ENCODE measurements around the gene PAPOLB. TPM values are rescaled to one million over a fixed set of nuclear protein-coding genes. Genes with fewer than 3 reads are reported as not detected.

Gene PAPOLB
- total RNA-seq, 4 donors from 2014 or later, result 0.17 to 0.46 (median 0.37) TPM

- H3K27me3 ChIP-seq, result no peaks in the 10 kb centered on the region
- H3K27ac ChIP-seq (replicated peaks in 1 of 4), result no peak overlapping the region
- WGBS, result 85% methylated on average over 11 of the region's 16 CpGs
- TF ChIP-seq POLR2AphosphoS5 (IDR thresholded peaks at IDR 0.05) (no peak), POLR2A (IDR thresholded peaks at IDR 0.05; ENCODE audit: low read depth) (no peak), EP300 (IDR thresholded peaks at IDR 0.05) (no peak), CTCF (IDR thresholded peaks at IDR 0.05) (no peak)
- peaks cover 0 to 10% (median 4%) of the 10 kb centered on the region in 4 donors for H3K36me3 ChIP-seq
- H3K4me1 ChIP-seq, result peaks cover 6 to 17% (median 11%) of the 10 kb centered on the region in 4 donors
- no peaks in the 10 kb centered on the region for H3K9me3 ChIP-seq
- intact Hi-C loops (cut with DNase I), result no loop called here
- no peak overlapping the region for H3K4me3 ChIP-seq
- no peak for DNase-seq (ENCODE audit: extremely low spot score)
These were observed 21.7 kb downstream of the PAPOLB start for GRCh38 chr7:4840079-4840501.

GRCh38 chr7:4838626-4839334 is 23.1 kb downstream of the PAPOLB start:
- DNase-seq (ENCODE audit: extremely low spot score), result no peak

GRCh38 chr7:4837803-4838625 is 23.8 kb downstream of the PAPOLB start:
- H3K4me1 ChIP-seq, result peaks cover 6 to 17% (median 10%) of the 10 kb centered on the region in 4 donors
- DNase-seq (ENCODE audit: extremely low spot score), result no peak

More at GRCh38 chr7:4838626-4839334, 23.1 kb downstream of the PAPOLB start:
- Histone ChIP-seq H3K36me3 (peaks cover 0 to 23% (median 7%) of the 10 kb centered on the region in 4 donors), H3K27ac (replicated peaks in 1 of 4) (no peak overlapping the region), H3K9me3 (no peaks in the 10 kb centered on the region), H3K27me3 (no peaks in the 10 kb centered on the region), H3K4me1 (peaks cover 6 to 17% (median 11%) of the 10 kb centered on the region in 4 donors), H3K4me3 (no peak overlapping the region)
- 93% methylated on average over 16 of the region's 21 CpGs for WGBS
- intact Hi-C loops (cut with DNase I), result no loop called here
- no peak for TF ChIP-seq POLR2AphosphoS5 (IDR thresholded peaks at IDR 0.05)
- no peak for TF ChIP-seq EP300 (IDR thresholded peaks at IDR 0.05)
- no peak for TF ChIP-seq CTCF (IDR thresholded peaks at IDR 0.05)
- TF ChIP-seq POLR2A (IDR thresholded peaks at IDR 0.05; ENCODE audit: low read depth), result no peak

More at GRCh38 chr7:4837803-4838625, 23.8 kb downstream of the PAPOLB start:
- TF ChIP-seq POLR2A (IDR thresholded peaks at IDR 0.05; ENCODE audit: low read depth) (no peak), POLR2AphosphoS5 (IDR thresholded peaks at IDR 0.05) (no peak), EP300 (IDR thresholded peaks at IDR 0.05) (no peak), CTCF (IDR thresholded peaks at IDR 0.05) (no peak)
- no peaks in the 10 kb centered on the region for H3K27me3 ChIP-seq
- peaks cover 0 to 29% (median 7%) of the 10 kb centered on the region in 4 donors for H3K36me3 ChIP-seq
- H3K27ac ChIP-seq (replicated peaks in 1 of 4), result no peak overlapping the region
- intact Hi-C loops (cut with DNase I), result no loop called here
- no peak overlapping the region for H3K4me3 ChIP-seq
- WGBS, result 71% methylated on average over 28 of the region's 30 CpGs
- no peaks in the 10 kb centered on the region for H3K9me3 ChIP-seq
